Suprapubic skin (tissue), 4 donors: Measurements from ENCODE around the gene PCDHB14. TPM values are rescaled to one million over a fixed set of nuclear protein-coding genes. Genes with fewer than 3 reads are reported as not detected.

Experiments
- DNase-seq, 2 donors: peaks; one replicate each; pipeline ENCODE4 v3.0.0-alpha.2; 2019; ENCODE audit warnings: low spot score in 2 of 2
- H3K27ac ChIP-seq: fragments of 200-600 bp; sonication (generic); one replicate; pipeline ENCODE4 v1.5.1; 2019
- H3K27me3 ChIP-seq: fragments of 200-600 bp; sonication (generic); one replicate; pipeline ENCODE4 v1.5.1; 2019
- H3K36me3 ChIP-seq: fragments of 200-600 bp; sonication (generic); one replicate; pipeline ENCODE4 v1.5.1; 2019
- H3K4me1 ChIP-seq: fragments of 200-600 bp; sonication (generic); one replicate; pipeline ENCODE4 v1.5.1; 2019
- H3K4me3 ChIP-seq: fragments of 200-600 bp; sonication (generic); one replicate; pipeline ENCODE4 v1.5.1; 2019; ENCODE audit warnings: mild to moderate bottlenecking
- H3K9me3 ChIP-seq: fragments of 200-600 bp; sonication (generic); one replicate; pipeline ENCODE4 v1.5.1; 2019
- CTCF ChIP-seq, 2 donors: fragments of 200-600 bp in 1 of 2; fragments of 450-650 bp in 1 of 2; sonication (generic) in 1 of 2; IDR thresholded peaks; one replicate each; pipeline ENCODE4 v1.5.1; 2016 to 2019; ENCODE audit warnings: antibody characterized with exemption in 2 of 2, mild to moderate bottlenecking in 1 of 2, moderate library complexity in 1 of 2
- EP300 ChIP-seq: sonication (generic); formaldehyde crosslinking; IDR thresholded peaks from one replicate; pipeline ENCODE4 v1.6.1; 2017; ENCODE audit warnings: antibody characterized with exemption
- POLR2A ChIP-seq, 2 donors: fragments of 450-650 bp; IDR thresholded peaks; one replicate each; pipeline ENCODE4 v1.6.1; 2017; ENCODE audit warnings: antibody characterized with exemption in 2 of 2, mild to moderate bottlenecking in 2 of 2, moderate library complexity in 2 of 2
- POLR2AphosphoS5 ChIP-seq, 3 donors: sonication (generic); formaldehyde crosslinking; IDR thresholded peaks; one replicate each; pipeline ENCODE4 v1.6.1; 2017; ENCODE audit warnings: antibody characterized with exemption in 3 of 3
- WGBS: methylation state at CpG from one replicate; pipeline ENCODE4 v1.1.5; 2018; 5-methylcytosine and 5-hydroxymethylcytosine counted together
- total RNA-seq, 4 donors: library from RNA; depleted of rRNA; stranded (reverse); fragments of >200 nt; gene quantifications; one replicate each; pipeline ENCODE4 v1.1.0, GENCODE V29; 2016

The PCDHB14 gene
- total RNA-seq, 4 donors from 2014 or later: 2.5 to 6.5 (median 6.0) TPM

DNA sequence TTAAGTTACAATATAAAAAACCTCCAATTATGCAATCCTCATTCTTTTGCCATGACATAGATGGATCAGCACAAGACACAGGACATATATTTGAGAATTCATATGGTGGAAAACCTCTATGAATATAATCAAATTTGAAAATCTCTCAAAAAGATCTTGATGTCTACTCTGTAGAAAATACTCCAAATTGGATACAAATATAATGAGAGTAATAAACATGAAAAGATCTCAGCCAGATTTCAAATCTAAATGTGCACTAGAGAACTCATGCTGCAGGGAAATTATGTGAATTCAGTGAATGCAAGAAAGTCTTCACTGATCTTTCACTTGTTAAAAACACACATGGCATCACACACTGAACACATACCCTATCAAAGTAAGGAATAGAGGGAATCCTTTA, 35.8 kb downstream of the PCDHB14 start:
- H3K27ac ChIP-seq: no peak overlapping the region
- H3K4me1 ChIP-seq: no peaks in the 10 kb centered on the region
- no peak for DNase-seq
- TF ChIP-seq POLR2A (IDR thresholded peaks at IDR 0.05): no peak
- TF ChIP-seq CTCF (IDR thresholded peaks at IDR 0.05): no peak
- no peak for TF ChIP-seq POLR2AphosphoS5 (IDR thresholded peaks at IDR 0.05)
- TF ChIP-seq EP300: no peak
- peaks cover 94% of the 10 kb centered on the region for H3K9me3 ChIP-seq
- H3K36me3 ChIP-seq: peaks cover 5% of the 10 kb centered on the region
- H3K4me3 ChIP-seq: no peak overlapping the region
- no peaks in the 10 kb centered on the region for H3K27me3 ChIP-seq

GRCh38 chr5:141260458-141261237, 37.5 kb downstream of the PCDHB14 start:
- H3K27ac ChIP-seq: no peak overlapping the region

GRCh38 chr5:141261238-141261546, 38.0 kb downstream of the PCDHB14 start:
- peaks cover 97% of the 10 kb centered on the region for H3K9me3 ChIP-seq
- 71% methylated on average over 1 of the region's 1 CpG for WGBS
- H3K27me3 ChIP-seq: no peaks in the 10 kb centered on the region
- DNase-seq: no peak
- H3K27ac ChIP-seq: no peak overlapping the region
- H3K4me3 ChIP-seq: no peak overlapping the region
- H3K36me3 ChIP-seq: peaks cover 5% of the 10 kb centered on the region
- no peak for TF ChIP-seq POLR2A (IDR thresholded peaks at IDR 0.05)
- no peak for TF ChIP-seq CTCF (IDR thresholded peaks at IDR 0.05)
- H3K4me1 ChIP-seq: no peaks in the 10 kb centered on the region

More at GRCh38 chr5:141260458-141261237, 37.5 kb downstream of the PCDHB14 start:
- peaks cover 97% of the 10 kb centered on the region for H3K9me3 ChIP-seq
- H3K36me3 ChIP-seq: peaks cover 5% of the 10 kb centered on the region
- WGBS: 73% methylated on average over 5 of the region's 5 CpGs
- H3K4me1 ChIP-seq: no peaks in the 10 kb centered on the region
- TF ChIP-seq POLR2A (IDR thresholded peaks at IDR 0.05): no peak
- DNase-seq: no peak
- H3K4me3 ChIP-seq: no peak overlapping the region
- no peaks in the 10 kb centered on the region for H3K27me3 ChIP-seq

- TF ChIP-seq POLR2AphosphoS5 (IDR thresholded peaks at IDR 0.05): no peak
- TF ChIP-seq EP300: no peak
- TF ChIP-seq POLR2A (IDR thresholded peaks at IDR 0.05): no peak
- no peak for TF ChIP-seq CTCF (IDR thresholded peaks at IDR 0.05)
- Histone ChIP-seq H3K27me3 (no peaks in the 10 kb centered on the region), H3K4me3 (no peak overlapping the region), H3K4me1 (no peaks in the 10 kb centered on the region), H3K9me3 (peaks cover 90% of the 10 kb centered on the region), H3K36me3 (peaks cover 4% of the 10 kb centered on the region), H3K27ac (no peak overlapping the region)
- 92% methylated on average over 4 of the region's 4 CpGs for WGBS
- no peak for DNase-seq
Observed at GRCh38 chr5:141269195-141269594, 46.1 kb downstream of the PCDHB14 start.

- H3K4me3 ChIP-seq: no peak overlapping the region
- TF ChIP-seq POLR2AphosphoS5 (IDR thresholded peaks at IDR 0.05): no peak
- TF ChIP-seq EP300: no peak
- no peak for TF ChIP-seq CTCF (IDR thresholded peaks at IDR 0.05)
- TF ChIP-seq POLR2A (IDR thresholded peaks at IDR 0.05): no peak
- H3K9me3 ChIP-seq: peaks cover 75% of the 10 kb centered on the region
- DNase-seq: no peak
- H3K4me1 ChIP-seq: no peaks in the 10 kb centered on the region
- H3K36me3 ChIP-seq: peaks cover 4% of the 10 kb centered on the region
- no peaks in the 10 kb centered on the region for H3K27me3 ChIP-seq
- no peak overlapping the region for H3K27ac ChIP-seq
- WGBS: 51% methylated on average over 3 of the region's 3 CpGs
Observed at GRCh38 chr5:141272906-141273305, 49.8 kb downstream of the PCDHB14 start.

Other genes starting within 250 kb of the PCDHB14 start
- gene PCDHB1, start 172.0 kb upstream of the PCDHB14 start, total RNA-seq: not detected
- gene PCDHB2, start 128.7 kb upstream of the PCDHB14 start, total RNA-seq: 1 to 10 TPM; 2.2 to 5.4 (median 4.2) TPM
- gene PCDHB3, start 122.9 kb upstream of the PCDHB14 start, total RNA-seq: 1 to 10 TPM; 1.1 to 2.5 (median 2.0) TPM
- gene PCDHB4, start 101.5 kb upstream of the PCDHB14 start, total RNA-seq: 1 to 10 TPM; 1.8 to 5.6 (median 2.0) TPM
- 1 to 10 TPM in 2 of 4 donors, under 1 TPM in 2; 0.72 to 6.2 (median 1.9) TPM for gene PCDHB5, start 88.1 kb upstream of the PCDHB14 start, total RNA-seq
- gene PCDHB6, start 73.3 kb upstream of the PCDHB14 start, total RNA-seq: 1 to 10 TPM in 2 of 4 donors, under 1 TPM in 1, not detected in 1; 0.76 to 2.2 (median 1.7) TPM
- 1 to 10 TPM in 1 of 4 donors, under 1 TPM in 3; 0.49 to 1.2 (median 0.78) TPM for gene PCDHB7, start 50.7 kb upstream of the PCDHB14 start, total RNA-seq
- gene PCDHB8, start 45.6 kb upstream of the PCDHB14 start, total RNA-seq: under 1 TPM in 3 of 4 donors, not detected in 1; 0.62 to 0.93 (median 0.68) TPM
- 1 to 10 TPM; 2.9 to 4.8 (median 3.2) TPM for gene PCDHB16, start 41.0 kb upstream of the PCDHB14 start, total RNA-seq
- 1 to 10 TPM; 1.1 to 3.2 (median 2.5) TPM for gene PCDHB9, start 36.2 kb upstream of the PCDHB14 start, total RNA-seq
- 1 to 10 TPM in 3 of 4 donors, under 1 TPM in 1; 0.60 to 1.4 (median 1.2) TPM for gene PCDHB10, start 31.0 kb upstream of the PCDHB14 start, total RNA-seq
- gene PCDHB11, start 23.7 kb upstream of the PCDHB14 start, total RNA-seq: 1 to 10 TPM in 3 of 4 donors, under 1 TPM in 1; 0.98 to 2.8 (median 1.2) TPM
- 1 to 10 TPM in 1 of 4 donors, under 1 TPM in 3; 0.83 to 2.2 (median 0.95) TPM for gene PCDHB12, start 14.6 kb upstream of the PCDHB14 start, total RNA-seq
- gene PCDHB13, start 9.4 kb upstream of the PCDHB14 start, total RNA-seq: 1 to 10 TPM; 5.9 to 10.0 (median 6.2) TPM
- 1 to 10 TPM in 3 of 4 donors, under 1 TPM in 1; 0.68 to 2.3 (median 1.6) TPM for gene PCDHB15, start 22.1 kb downstream of the PCDHB14 start, total RNA-seq
- gene SLC25A2, start 80.7 kb downstream of the PCDHB14 start, total RNA-seq: 1 to 10 TPM in 2 of 4 donors, under 1 TPM in 2; 0.57 to 4.5 (median 0.99) TPM
- gene TAF7, start 97.4 kb downstream of the PCDHB14 start, total RNA-seq: 10 to 100 TPM; 47.3 to 70.3 (median 62.7) TPM
- gene PCDHGA1, start 107.2 kb downstream of the PCDHB14 start, total RNA-seq: under 1 TPM; 0.26 to 0.38 (median 0.33) TPM
- gene PCDHGA2, start 115.4 kb downstream of the PCDHB14 start, total RNA-seq: 1 to 10 TPM; 2.0 to 3.4 (median 2.9) TPM
- gene PCDHGA3, start 120.5 kb downstream of the PCDHB14 start, total RNA-seq: 1 to 10 TPM; 1.3 to 2.3 (median 1.7) TPM
- gene PCDHGB1, start 126.8 kb downstream of the PCDHB14 start, total RNA-seq: 1 to 10 TPM; 1.2 to 4.3 (median 2.8) TPM
- 1 to 10 TPM; 2.0 to 5.6 (median 3.2) TPM for gene PCDHGA4, start 131.7 kb downstream of the PCDHB14 start, total RNA-seq
- 1 to 10 TPM; 2.6 to 6.5 (median 3.8) TPM for gene PCDHGB2, start 136.7 kb downstream of the PCDHB14 start, total RNA-seq
- 1 to 10 TPM; 1.5 to 4.0 (median 2.7) TPM for gene PCDHGA5, start 140.8 kb downstream of the PCDHB14 start, total RNA-seq
- gene PCDHGB3, start 146.9 kb downstream of the PCDHB14 start, total RNA-seq: 1 to 10 TPM; 4.3 to 9.7 (median 7.5) TPM
- gene PCDHGA6, start 150.5 kb downstream of the PCDHB14 start, total RNA-seq: 1 to 10 TPM; 3.3 to 7.3 (median 5.3) TPM
- gene PCDHGA7, start 159.4 kb downstream of the PCDHB14 start, total RNA-seq: 1 to 10 TPM; 2.7 to 5.6 (median 4.5) TPM
- 10 to 100 TPM in 1 of 4 donors, 1 to 10 TPM in 3; 4.1 to 10.3 (median 7.2) TPM for gene PCDHGB4, start 164.4 kb downstream of the PCDHB14 start, total RNA-seq
- 1 to 10 TPM; 1.1 to 5.1 (median 2.1) TPM for gene PCDHGA8, start 169.3 kb downstream of the PCDHB14 start, total RNA-seq
- 10 to 100 TPM; 13.3 to 27.4 (median 15.3) TPM for gene PCDHGB5, start 174.6 kb downstream of the PCDHB14 start, total RNA-seq
- 10 to 100 TPM in 1 of 4 donors, 1 to 10 TPM in 3; 4.9 to 20.8 (median 7.9) TPM for gene PCDHGA9, start 179.4 kb downstream of the PCDHB14 start, total RNA-seq
- gene PCDHGB6, start 184.7 kb downstream of the PCDHB14 start, total RNA-seq: 10 to 100 TPM in 1 of 4 donors, 1 to 10 TPM in 3; 4.5 to 13.8 (median 8.2) TPM
- 10 to 100 TPM in 2 of 4 donors, 1 to 10 TPM in 2; 7.0 to 23.6 (median 10.3) TPM for gene PCDHGA10, start 189.6 kb downstream of the PCDHB14 start, total RNA-seq
- 10 to 100 TPM in 2 of 4 donors, 1 to 10 TPM in 2; 9.2 to 18.3 (median 9.9) TPM for gene PCDHGB7, start 194.3 kb downstream of the PCDHB14 start, total RNA-seq
- 10 to 100 TPM in 1 of 4 donors, 1 to 10 TPM in 3; 3.4 to 14.3 (median 6.9) TPM for gene PCDHGA11, start 197.7 kb downstream of the PCDHB14 start, total RNA-seq
- gene PCDHGA12, start 207.2 kb downstream of the PCDHB14 start, total RNA-seq: 10 to 100 TPM in 1 of 4 donors, 1 to 10 TPM in 3; 2.9 to 13.4 (median 6.6) TPM